Activated CD4-positive, alpha-beta T cell treated with anti-CD3 and anti-CD28 coated beads, Interleukin-2, amount 50 U/mL, for 48 hours (primary cell): Measurements from ENCODE around the gene ZNF813.

Experiments used
- DNase-seq, 2 experiments: peaks; one replicate each; pipeline ENCODE4 v3.0.0-alpha.2; 2020

Gene ZNF813

DNA sequence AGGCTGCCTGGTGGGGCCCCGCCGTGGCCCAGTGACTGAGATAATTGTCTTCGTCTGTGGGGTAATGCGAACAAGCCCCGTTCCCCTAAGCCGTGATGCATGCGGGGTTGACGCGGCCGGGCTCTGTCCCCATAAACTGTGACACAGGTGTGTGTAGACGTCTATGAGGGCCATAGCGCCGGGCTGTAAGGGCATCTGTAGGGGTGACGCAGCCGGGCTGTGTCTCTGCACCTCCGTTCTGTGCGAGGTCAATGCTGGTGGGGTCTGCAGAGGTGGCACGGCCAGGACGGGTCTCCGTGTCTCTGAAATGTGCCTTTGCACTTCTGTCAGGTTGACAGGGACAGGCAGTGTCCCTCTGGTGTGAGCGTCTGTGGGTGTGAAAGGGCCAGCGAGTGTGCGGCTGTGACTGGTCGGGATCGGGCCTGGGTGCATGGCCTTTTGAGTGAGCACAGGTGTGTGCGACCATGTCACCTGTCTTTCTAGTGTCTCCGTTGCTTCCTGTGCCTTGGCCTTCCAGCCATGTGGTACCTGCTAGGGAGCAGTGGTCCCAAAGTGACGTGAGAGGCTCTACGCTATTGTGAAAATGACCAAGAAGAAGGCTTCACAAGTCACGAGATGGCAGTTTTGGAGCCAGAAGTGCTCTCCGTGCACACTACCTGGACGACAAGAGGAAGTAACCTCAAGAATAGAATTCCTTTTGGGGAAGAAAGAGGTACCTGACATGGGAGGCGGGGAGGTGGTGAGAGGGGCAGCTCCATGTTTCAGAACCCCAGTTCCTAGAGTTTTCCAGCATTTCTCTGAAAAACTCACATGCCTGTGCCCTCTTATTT lies 54.1 kb downstream of the ZNF813 start:
- DNase-seq, result no peak

DNA sequence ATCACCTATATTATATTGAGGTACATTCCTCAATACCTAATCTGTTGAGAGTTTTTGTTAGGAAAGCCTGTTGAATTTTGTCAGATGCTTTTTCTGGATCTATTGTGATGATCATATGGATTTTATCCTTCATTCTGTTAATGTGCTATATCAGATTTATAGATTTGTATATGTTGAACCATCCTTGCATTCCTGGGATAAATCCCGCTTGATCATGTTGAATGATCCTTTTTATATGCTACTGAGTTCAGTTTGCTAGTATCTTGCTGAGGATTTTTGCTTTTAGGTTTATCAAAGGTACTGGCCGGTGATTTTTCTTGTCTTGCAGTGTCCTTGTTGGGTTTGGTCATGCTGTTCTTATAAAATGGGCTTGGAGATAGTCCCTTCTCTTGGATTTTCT lies 58.4 kb downstream of the ZNF813 start:
- DNase-seq, result no peak

DNA sequence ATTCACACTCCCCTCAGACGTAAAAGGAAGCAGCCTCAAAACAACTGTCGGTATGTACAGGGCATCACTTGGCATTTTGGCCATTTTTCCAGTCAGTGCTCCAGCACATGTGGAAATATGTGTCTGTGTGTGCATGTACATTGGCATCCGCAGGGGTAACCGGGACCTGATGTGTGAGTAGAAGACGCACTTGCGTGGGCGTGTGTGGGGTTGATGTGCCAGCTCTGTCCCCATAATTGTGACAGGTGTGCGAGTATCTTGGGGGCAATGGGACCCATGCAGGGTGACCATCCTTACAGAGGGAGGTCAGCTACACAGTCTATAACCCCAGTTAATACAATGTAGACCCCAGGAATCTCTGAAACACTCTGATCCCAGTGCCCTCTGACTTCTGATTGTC lies 63.1 kb downstream of the ZNF813 start:
- no peak for DNase-seq

DNA sequence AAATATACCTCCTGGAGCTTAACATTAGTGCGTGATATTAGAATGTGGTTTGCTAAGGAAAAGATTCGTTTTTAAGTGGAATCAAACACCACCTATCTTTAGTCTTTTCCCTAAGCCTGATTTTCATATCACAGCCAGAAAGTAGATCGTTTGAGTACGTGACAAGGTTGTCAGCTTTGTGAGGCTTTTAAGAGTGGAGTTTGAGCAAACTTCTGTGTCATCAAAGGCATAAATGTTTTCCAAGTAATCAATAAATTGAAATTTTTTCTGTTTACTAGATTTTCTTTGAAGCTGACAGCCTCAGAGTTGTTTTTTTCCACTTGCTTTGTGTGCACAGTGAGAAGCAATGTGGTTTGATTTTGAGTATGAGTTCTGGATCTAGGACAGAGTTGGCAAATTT lies 63.9 kb downstream of the ZNF813 start:
- DNase-seq, result no peak

DNA sequence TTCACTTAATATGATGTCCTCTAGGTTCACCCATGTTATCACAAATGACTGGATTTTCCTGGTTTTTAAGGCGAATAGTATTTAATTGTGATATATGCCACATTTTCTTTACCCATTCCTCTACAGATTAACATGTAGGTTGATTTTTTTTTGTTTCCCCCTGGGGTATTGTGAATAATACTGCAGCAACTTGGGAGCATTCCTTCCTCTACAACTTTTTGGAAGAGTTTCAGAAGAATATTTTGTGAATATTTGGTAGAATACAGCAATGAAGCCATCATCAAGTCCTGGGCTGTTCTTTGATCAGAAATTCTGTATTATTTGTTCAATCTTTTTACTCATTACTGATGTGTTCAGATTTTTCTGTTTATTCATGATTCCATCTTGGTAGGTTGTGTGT lies 64.8 kb downstream of the ZNF813 start:
- no peak for DNase-seq

DNA sequence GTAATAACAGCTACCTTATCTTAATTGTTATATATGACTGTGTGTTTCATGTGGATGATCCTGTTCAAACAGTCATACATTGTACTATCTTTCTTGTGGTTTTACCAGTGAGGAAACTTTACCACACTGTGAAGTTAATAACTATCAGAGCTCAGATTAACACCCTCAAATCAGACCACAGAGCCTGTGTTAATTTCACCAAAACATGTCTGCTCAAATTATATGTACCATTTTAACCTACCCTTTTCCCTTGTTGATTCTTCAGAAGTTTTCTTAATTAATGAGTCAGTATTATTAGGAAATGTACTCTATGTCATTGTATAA lies 68.7 kb downstream of the ZNF813 start:
- no peak for DNase-seq

DNA sequence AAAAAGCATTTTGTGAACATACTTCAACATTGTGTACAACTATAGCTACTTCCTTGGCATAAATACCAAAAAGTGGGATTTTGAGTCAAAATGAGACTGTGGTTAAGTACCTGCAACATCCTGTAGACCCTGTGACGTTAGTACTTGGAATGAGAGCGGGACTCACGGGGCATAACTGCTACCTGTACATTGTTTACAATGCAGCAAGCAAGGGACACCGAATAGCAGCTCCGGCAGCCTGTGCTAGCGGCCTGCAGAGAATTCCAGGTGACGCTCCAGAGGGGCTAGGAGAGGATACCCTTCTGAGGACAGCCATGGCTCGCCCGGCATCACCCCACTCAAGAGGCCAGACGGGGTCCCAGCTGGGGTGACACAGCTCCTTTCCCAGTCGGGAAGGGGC lies 69.6 kb downstream of the ZNF813 start:
- no peak for DNase-seq

DNA sequence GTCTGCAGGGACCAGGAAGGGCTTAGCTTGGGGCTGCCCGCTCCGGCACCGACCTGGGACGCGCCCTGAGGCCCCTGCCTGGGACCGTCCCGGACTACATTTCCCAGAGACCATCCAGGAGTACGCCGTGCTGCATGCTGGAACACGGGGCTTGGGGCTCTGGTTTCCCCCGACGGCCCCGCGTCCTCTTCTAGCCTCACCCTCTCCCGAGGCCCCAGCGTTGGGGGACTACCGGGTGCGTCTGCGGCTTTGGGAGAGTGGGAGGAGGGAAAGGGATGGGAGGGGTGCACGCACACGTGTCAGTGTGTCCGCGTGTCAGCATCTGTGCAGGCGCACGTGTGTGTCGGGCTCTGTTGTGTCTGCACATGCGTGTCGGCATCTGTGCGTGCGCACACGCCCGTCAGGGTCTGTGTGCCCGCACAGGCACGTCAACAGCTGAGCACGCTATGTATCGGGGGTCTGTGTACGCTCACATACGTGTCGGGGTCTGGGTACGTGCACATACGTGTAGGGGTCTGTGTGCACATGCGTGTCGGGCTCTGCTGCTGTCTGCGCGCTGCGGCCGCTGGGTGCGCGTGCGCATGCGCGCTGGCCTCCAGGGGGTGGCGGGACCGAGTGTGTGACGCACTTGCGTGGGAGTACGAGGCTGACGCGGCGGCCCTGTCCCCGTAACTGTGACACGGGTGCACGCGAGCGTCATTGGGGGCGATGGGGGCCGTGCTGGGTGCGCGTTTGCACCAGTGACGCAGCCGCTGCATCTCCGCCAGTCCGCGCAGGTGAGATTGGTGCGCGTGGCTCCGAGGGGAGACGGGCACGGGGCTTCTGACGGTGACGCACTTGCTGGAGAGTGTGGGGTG lies 70.2 kb downstream of the ZNF813 start, which contains the start of gene ZNF331:
Gene ZNF331 (plus strand): TSS at position 625 of the 857 bp plus-strand sequence. CDS start 31,232 bp downstream, outside the sequence.
- DNase-seq, result peak; percentile 77 to 85

DNA sequence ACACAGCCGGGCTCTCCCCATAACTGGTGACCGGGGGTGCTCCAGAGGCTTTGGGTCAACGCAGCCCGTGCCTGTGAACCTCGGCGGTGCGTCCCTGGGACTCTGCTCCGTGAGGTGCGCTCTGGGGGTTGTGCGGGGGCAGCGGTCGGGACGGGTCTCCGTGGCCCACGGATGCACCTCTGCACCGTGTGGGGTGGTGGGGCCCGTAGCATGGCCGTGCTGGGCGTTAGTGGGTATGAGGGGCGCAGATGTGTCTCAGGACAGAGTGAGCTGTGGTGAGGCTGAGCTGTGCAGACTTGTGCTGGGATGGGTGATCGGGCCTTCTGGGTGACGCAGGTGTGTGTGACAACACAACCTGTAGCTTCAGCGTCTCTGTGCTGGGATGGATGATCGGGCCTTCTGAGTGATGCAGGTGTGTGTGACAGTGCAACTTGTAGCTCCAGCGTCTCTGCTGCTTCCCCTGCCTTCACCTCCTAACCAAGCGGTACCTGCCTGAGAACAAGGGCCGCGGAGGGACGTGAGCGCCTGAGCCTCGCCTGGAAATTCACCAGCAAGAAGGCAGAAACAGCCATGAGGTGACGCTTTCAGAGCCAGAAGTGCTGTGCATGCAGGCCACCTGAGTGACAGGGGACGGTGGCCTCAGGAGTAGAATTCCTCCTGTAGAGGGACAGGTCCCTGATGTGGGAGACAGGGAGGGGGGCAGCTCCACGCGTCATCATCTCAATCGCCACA lies 71.0 kb downstream of the ZNF813 start:
- peak in 1 of 2 experiments; percentile 18 for DNase-seq

DNA sequence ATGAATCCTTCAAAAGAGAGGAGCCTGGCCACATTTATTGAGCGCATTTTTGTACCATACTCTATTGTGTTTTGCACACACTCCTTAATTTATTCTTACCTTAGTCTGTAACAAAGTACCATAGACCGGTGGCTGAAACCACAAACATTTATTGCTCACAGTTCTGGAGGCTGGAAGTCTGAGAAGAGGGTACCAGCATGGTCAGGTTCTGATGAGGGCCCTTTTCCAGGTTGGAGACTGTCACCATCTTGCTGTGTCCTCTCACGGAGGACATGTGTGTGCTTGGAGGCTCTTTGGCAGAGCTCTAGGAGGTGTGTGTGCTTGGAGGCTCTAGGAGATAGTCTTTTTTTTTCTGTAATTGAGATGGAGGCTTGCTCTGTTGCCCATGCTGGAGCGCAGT lies 72.6 kb downstream of the ZNF813 start:
- DNase-seq, result no peak

DNA sequence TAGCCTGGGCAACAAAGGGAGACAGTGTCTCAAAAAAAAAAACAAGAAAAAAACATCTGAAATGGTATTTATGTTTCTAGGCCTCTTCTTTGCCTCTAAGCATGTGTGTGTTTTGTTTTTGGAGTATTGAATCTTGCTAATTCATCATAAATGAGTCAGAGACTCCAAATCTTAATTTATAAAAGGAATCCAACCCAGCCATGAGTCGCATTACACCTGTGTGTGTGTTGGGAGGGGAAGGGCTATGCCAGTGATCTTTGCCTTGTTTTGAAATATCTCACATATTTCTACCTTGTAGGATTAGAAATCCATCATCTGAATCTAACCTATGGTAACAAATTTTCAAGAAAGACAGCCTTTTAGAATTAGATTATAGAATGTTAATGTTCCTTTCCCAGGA lies 74.4 kb downstream of the ZNF813 start:
- DNase-seq, result no peak

DNA sequence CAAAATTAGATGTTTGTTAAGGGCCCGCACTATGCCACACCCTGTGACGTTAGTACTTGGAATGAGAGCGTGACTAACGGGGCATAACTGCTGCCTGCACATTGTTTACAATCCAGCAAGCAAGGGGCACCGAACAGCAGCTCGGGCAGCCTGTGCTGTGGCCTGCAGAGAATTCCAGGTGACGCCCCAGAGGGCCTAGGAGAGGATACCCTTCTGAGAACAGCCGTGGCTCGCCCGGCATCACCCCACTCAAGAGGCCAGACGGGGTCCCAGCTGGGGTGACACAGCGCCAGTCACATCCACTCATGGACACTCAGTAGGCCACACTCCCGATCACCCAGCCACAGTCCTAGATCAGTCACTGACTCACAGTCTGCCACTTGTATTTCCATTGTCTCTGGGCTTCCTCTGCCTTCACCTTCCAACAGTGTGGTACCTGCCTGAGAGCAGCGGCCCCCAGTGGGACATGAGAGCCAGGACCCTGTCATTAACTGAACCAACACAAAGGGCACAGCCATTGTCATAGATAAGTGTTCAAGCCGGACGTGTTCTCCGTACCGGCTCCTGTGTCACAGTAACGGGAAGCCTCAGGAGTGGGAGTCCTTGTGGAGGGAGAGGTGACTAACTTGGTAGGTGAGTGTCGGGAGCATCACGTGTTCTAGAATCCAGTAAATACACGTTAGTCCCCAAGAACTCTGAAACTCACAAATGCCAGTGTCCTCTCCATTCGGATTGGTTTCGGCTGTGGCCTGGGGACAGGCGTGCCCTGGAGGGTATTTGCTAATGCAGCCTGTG lies 77.9 kb downstream of the ZNF813 start:
- DNase-seq, result no peak
